IPS DF 6.9 (cell line): ENCODE data around the gene POLG.
"Not testable (repeated sequence)": the region's sequence is repeated elsewhere in the genome, so short reads cannot be mapped to it uniquely, and the experiment has no call there.

ENCODE experiments used
- DNase-seq: peaks from one replicate; pipeline ENCODE4 v3.0.0-alpha.2; 2013; ENCODE audit warnings: low read depth, low spot score
- H3K27ac ChIP-seq: one replicate; pipeline ENCODE4 v1.5.1; 2013; ENCODE audit warnings: low read length, control low read depth
- H3K27me3 ChIP-seq: 2 replicates; pipeline ENCODE4 v1.6.1; 2013; ENCODE audit warnings: mild to moderate bottlenecking, low read length; ENCODE audit not compliant: control insufficient read depth, insufficient read depth
- H3K36me3 ChIP-seq: 2 replicates; pipeline ENCODE4 v1.6.1; 2013; ENCODE audit warnings: low read length; ENCODE audit not compliant: control insufficient read depth, insufficient read depth
- H3K4me1 ChIP-seq: 2 replicates; pipeline ENCODE4 v1.6.1; 2013; ENCODE audit warnings: low read length; ENCODE audit not compliant: control insufficient read depth, insufficient read depth
- H3K4me3 ChIP-seq: 2 replicates; pipeline ENCODE4 v1.5.1; 2013; ENCODE audit warnings: mild to moderate bottlenecking, low read length
- H3K9me3 ChIP-seq: 2 replicates; pipeline ENCODE4 v1.6.1; 2013; ENCODE audit warnings: low read length, inconsistent platforms; ENCODE audit not compliant: control insufficient read depth, insufficient read depth
- WGBS: extraction: QIAGEN DNeasy Blood & Tissue Kit; methylation state at CpG from one replicate; pipeline ENCODE4 v1.1.7; 2013; ENCODE audit warnings: mixed read lengths, missing lambda C conversion rate; ENCODE audit not compliant: insufficient read length, insufficient coverage; 5-methylcytosine and 5-hydroxymethylcytosine counted together

The POLG gene

GRCh38 chr15:89278307-89278706 lies 56.3 kb downstream of the POLG start:
- Histone ChIP-seq H3K27ac (no peak overlapping the region), H3K36me3 (peaks cover 4% of the 10 kb centered on the region; the same call in 1 of the 2 replicates), H3K4me3 (no peak overlapping the region), H3K4me1 (no peaks in the 10 kb centered on the region), H3K27me3 (no peaks in the 10 kb centered on the region), H3K9me3 (no peaks in the 10 kb centered on the region)
- no CpG with 5 or more reads among the region's 1 CpG for WGBS
- DNase-seq = no peak

- H3K9me3 ChIP-seq, H3K4me1 ChIP-seq, H3K4me3 ChIP-seq, DNase-seq, H3K36me3 ChIP-seq, H3K27me3 ChIP-seq, H3K27ac ChIP-seq: not testable (repeated sequence)
- WGBS = no CpG with 5 or more reads among the region's 4 CpGs
Observed at GRCh38 chr15:89277281-89277680, 57.3 kb downstream of the POLG start.
